Measurements from ENCODE around the gene CREBRF.
"Not testable (repeated sequence)": the region's sequence is repeated elsewhere in the genome, so short reads cannot be mapped to it uniquely, and the experiment has no call there.

The CREBRF gene

DNA sequence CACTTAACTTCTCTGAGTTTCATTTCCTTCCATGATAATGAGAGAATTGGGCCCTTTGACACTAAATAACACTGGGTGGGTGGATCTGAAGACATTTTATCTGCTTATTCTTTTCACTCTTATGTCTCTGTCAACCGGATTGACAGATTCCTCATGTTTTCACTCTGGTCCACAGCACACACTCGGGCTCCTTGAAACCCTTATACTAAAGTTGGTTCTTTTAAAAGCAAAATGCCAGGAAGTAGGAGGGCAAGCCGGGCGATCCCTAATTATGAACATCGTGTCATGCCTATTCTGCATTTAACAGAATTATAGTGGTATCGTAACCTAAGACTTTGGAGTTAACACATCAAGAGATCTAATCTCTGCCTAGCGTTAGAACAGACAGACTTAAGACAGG lies 28.2 kb upstream of the CREBRF start:
- no peak overlapping the region for H3K4me3 Mint-ChIP-seq
- H3K27ac Mint-ChIP-seq: no peak overlapping the region
- no peaks in the 10 kb centered on the region for H3K9me3 Mint-ChIP-seq
- no peak for DNase-seq
- H3K4me1 Mint-ChIP-seq: no peaks in the 10 kb centered on the region
- H3K27me3 Mint-ChIP-seq: no peaks in the 10 kb centered on the region
- no peak for ATAC-seq

DNA sequence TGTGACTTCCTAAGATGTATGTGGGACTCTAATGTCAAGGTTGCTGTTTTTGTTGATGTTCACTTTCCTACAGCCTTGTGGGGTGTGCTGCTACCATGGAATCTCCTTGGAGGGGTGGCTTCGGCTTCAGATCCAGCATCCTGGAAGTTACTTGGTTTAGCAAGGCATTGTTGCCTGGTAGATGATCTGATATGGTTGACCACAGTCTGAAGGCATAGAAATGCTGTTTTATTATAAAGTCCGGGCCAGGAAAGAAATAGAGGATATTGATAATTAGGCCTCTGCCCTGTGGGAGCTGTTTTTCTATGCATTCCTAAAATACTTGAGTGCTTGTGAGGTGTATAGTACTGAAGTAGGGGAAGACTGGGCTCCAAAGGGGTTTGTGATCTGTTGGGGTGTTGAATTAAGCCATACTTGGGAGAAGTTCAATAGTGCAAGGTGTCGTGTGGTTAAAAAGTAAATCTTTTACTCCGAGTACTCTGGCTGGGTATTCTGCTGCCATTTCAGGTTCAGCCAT lies 27.3 kb upstream of the CREBRF start:
- Mint-ChIP-seq H3K27me3 (no peaks in the 10 kb centered on the region), H3K4me3 (no peak overlapping the region), H3K4me1 (peaks cover 8% of the 10 kb centered on the region), H3K9me3 (no peaks in the 10 kb centered on the region), H3K27ac (no peak overlapping the region)
- no peak for DNase-seq
- no peak for ATAC-seq

DNA sequence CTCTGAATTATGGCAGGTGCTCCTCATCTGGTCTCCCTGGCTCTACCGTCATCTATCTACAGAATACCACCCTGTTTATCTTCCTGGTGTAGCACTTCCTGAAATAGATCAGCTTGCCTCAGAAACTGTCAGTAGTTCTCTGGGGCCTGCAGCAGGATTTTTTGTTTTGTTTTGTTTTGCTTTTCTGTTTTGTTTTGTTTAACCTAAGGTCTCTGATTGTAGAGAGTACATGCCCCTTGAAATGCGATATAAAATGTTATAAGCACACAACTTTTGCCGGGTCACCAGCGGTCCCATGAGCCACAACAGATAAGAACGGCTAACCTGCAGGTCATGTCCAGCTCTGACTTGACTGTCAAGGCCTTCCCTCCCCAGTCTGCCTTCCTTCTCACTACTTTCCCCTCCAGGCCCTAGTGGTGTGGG lies 26.6 kb upstream of the CREBRF start:
- Mint-ChIP-seq H3K27me3 (no peaks in the 10 kb centered on the region), H3K4me3 (no peak overlapping the region), H3K4me1 (peaks cover 15% of the 10 kb centered on the region), H3K9me3 (no peaks in the 10 kb centered on the region), H3K27ac (no peak overlapping the region)
- ATAC-seq (no peak), DNase-seq (no peak)

DNA sequence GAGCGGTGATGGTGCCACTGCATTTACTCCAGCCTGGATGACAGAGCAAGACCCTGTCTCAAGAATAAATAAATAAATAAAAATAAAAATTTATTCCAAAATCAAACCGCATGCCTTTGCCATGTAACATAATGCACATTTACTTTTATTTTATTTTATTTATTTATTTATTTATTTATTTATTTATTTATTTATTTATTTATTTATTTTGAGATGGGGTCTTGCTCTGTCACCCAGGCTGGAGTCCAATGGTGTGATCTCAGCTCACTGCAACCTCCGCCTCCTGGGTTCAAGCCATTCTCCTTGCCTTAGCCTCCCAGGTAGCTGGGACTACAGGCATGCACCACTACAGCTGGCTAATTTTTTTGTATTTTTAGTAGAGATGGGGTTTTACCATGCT lies 24.1 kb upstream of the CREBRF start:
- not testable (repeated sequence) for H3K4me3 Mint-ChIP-seq, H3K27me3 Mint-ChIP-seq, H3K9me3 Mint-ChIP-seq, H3K27ac Mint-ChIP-seq, ATAC-seq, DNase-seq
- H3K4me1 Mint-ChIP-seq: peaks cover 41% of the 10 kb centered on the region

DNA sequence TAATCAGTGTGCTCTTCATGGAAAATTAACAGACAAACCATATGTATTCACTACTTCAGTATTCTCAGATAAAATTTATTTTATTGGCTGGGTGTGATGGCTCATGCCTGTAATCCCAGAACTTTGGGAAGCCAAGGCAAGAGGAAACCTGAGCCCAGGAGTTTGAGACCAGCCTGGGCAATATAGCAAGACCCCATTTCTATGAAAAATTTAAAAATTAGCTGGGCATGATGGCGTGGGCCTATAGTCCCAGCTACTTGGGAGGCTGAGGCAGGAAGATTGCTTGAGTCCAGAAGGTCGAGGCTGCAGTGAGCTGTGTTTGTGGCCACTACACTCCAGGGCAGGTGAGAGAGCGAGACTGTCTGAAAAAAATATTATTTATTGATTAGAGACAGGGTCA lies 23.4 kb upstream of the CREBRF start:
- Mint-ChIP-seq H3K4me1 (peaks cover 43% of the 10 kb centered on the region), H3K9me3 (no peaks in the 10 kb centered on the region), H3K27ac (peak overlapping the region; percentile 40 to 60), H3K27me3 (no peaks in the 10 kb centered on the region), H3K4me3 (no peak overlapping the region)
- no peak for DNase-seq
- no peak for ATAC-seq

DNA sequence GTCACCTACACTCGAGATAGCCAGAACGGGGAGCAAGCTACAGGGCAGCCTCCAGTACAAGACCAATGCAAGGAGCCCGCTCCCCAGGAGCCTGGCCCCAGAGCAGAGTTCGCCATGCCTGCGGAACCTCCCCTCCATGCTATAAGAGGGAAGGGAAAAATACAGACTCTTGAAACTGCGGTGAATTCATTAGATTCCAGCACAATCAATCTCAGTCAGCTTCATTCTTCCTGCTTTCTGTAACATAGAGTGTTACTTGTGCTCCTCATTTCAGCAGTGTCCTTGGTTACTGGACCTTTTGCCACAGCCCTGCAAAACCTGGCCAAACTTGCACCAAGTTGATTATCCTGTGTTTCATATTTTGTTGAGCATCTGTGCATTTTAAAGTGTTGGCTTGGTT lies 22.2 kb upstream of the CREBRF start:
- no peak overlapping the region for H3K27ac Mint-ChIP-seq
- no peaks in the 10 kb centered on the region for H3K27me3 Mint-ChIP-seq
- peaks cover 46% of the 10 kb centered on the region for H3K4me1 Mint-ChIP-seq
- DNase-seq (no peak), ATAC-seq (no peak)
- H3K9me3 Mint-ChIP-seq: no peaks in the 10 kb centered on the region
- H3K4me3 Mint-ChIP-seq: no peak overlapping the region

DNA sequence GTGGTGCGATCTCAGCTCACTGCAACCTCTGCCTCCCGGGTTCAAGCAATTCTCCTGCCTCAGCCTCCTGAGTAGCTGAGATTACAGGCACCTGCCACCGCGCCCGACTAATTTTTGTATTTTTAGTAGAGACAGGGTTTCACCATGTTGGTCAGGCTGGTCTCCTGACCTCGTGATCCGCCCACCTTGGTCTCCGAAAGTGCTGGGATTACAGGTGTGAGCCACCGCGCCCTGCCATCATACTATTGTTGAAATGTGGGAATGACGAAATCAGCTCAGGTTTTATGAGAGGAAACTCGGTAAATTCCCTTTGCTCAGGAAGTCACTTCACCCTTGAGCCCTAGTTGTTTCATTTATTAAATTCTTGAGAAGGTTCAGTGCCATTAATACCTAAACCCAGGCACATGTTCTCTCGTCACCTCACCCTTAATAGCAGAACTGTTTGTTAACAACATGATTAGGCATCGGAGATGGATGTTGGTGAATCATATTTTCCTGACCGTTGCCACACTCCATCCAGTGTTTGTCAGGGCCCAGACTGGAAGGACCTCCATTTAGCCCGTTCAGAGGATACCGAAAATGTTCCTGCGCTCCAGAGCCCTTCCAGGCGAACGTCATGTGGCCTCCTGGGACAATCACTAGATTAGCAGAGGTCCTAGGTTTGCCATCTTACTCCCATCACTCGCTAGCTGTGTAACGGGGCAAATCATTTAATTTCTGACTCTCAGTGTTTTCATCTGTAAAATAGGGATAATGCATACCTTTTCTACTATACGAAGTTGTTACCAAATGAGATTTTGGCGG lies 20.0 kb upstream of the CREBRF start:
- Mint-ChIP-seq H3K9me3 (no peaks in the 10 kb centered on the region), H3K4me1 (peaks cover 64% of the 10 kb centered on the region), H3K27ac (peak overlapping the region; percentile 85), H3K4me3 (peak overlapping the region; percentile 61 to 77), H3K27me3 (no peaks in the 10 kb centered on the region)
- peak; percentile 68 for ATAC-seq
- DNase-seq: peak in 1 of 2 donors; percentile 68

DNA sequence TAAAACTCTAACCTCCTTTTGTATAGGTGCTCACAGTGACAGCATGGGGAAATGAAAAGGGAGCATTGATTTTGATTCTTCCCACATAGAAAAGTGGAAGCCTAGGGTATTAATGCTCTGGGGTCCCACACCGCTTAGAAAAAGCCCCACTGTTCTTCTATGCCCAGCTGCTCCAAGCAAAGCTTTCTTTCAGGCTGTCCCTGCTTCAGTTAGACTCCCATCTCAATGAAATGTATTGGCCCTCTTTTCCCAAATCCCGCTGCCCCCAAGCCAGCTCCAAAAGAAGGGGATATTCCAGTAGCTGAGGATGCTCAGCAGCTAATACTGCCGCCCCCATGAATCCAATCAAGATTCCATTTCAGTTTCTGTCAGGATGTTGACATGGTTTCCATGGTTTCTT lies 17.0 kb upstream of the CREBRF start:
- no peak for ATAC-seq
- no peak overlapping the region for H3K4me3 Mint-ChIP-seq
- H3K4me1 Mint-ChIP-seq: peaks cover 52% of the 10 kb centered on the region
- H3K27me3 Mint-ChIP-seq: no peaks in the 10 kb centered on the region
- H3K9me3 Mint-ChIP-seq: no peaks in the 10 kb centered on the region
- H3K27ac Mint-ChIP-seq: peak overlapping the region; percentile 34 to 67
- DNase-seq: no peak

DNA sequence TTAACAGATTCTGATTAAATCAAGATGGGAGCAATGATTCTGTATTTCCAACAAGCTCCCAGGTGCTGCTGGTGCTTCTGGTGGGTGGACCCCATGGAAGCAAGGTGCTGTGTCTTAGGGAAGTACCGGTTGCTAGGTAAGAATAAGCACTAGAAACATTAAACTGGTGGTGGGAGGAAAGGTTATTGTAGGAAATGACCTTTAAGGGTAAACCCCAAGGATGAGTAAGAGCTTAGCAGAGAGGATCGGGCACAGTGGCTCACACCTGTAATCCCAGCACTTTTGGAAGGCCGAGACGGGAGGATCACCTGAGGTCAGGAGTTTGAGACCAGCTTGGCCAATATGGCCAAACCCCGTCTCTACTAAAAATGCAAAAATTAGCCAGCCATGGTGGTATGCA lies 16.2 kb upstream of the CREBRF start:
- ATAC-seq (no peak), DNase-seq (no peak)
- Mint-ChIP-seq H3K27ac (peak overlapping the region in 1 of 2 donors; percentile 11), H3K4me3 (no peak overlapping the region), H3K27me3 (no peaks in the 10 kb centered on the region), H3K9me3 (no peaks in the 10 kb centered on the region), H3K4me1 (peaks cover 44% of the 10 kb centered on the region)

DNA sequence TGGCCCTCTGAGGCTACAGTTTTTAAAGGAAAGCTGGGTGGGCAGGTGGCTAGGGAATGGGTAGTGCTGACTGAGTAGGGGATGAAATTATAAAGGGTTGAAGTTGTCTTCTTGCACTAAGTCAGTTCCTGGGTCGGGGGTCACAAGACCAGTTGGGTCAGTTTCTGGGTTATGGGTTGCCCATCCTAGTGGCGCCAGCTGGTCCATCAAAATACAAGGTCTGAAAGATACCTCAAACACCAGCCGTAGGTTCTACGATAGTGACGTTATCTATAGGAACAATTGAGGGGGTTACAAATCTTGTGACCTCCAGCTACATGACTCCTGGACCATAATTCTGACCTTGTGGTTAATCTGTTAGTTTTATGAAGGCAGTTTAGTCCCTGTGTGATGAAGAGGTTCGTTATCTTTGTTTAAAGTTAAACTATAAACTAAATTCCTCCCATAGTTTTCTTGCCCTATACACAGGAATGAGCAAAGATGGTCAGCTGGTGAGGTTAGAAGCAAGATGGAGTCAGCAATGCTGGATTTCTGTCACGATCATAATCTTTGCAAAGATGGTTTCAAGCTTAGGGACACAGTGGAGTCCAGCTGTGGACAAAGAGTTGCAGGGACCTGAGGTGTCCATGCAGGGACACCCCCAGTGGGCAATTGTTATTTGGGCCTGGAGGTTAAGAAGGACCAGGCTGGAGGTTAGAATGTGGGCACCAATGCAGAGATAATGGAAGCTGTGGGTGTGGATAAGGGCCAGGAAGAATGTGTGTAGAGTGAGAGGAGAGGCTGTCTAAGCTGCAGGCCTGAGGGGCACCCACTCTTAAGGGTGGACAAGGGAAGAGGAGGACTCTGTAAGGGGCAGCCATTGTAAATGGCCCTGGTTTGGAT lies 14.0 kb upstream of the CREBRF start:
- Mint-ChIP-seq H3K27ac (peak overlapping the region in 1 of 2 donors; percentile 19), H3K9me3 (no peaks in the 10 kb centered on the region), H3K27me3 (no peaks in the 10 kb centered on the region), H3K4me3 (no peak overlapping the region), H3K4me1 (peaks cover 23% of the 10 kb centered on the region)
- ATAC-seq (no peak), DNase-seq (no peak)

DNA sequence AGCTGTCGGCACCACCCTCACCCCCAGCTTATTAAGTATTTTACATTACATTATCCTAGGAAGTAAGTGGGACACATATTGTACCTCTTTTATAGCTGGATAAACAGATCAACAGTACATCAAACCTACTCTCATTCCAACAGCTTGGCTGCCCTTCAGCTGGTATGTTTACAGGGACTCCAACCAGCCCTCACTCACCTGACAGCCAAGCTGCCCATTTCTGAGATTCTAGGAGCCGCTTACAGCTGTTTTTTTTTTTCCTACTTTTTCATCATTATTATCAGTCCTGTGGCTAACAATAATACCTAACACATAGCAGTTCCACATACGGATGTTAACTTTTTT lies 13.4 kb upstream of the CREBRF start:
- Mint-ChIP-seq H3K27ac (no peak overlapping the region), H3K4me3 (no peak overlapping the region), H3K27me3 (no peaks in the 10 kb centered on the region), H3K9me3 (no peaks in the 10 kb centered on the region), H3K4me1 (peaks cover 20% of the 10 kb centered on the region)
- ATAC-seq (no peak), DNase-seq (no peak)

DNA sequence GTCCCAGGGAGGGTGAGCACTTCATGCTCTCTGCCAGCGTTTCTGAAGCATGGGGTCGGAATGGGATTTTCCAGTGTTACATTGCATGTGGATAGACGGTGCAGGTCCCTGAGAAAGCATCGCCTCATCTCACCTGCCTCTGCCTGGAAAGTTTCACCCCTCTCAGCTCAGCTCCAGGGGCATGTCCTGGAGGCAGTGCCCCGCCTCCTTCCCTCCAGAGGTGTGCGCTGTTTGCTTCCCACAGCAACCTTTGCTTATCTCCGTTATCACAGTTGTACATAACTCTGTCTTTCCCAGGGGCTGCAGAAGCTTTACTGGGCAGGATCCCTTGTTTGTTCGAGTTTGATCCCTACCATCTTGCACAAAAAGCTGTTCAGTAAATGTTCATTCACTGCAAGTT lies 10.7 kb upstream of the CREBRF start:
- Mint-ChIP-seq H3K27ac (no peak overlapping the region), H3K4me3 (no peak overlapping the region), H3K4me1 (peaks cover 2% of the 10 kb centered on the region), H3K27me3 (no peaks in the 10 kb centered on the region), H3K9me3 (no peaks in the 10 kb centered on the region)
- ATAC-seq: no peak
- DNase-seq: no peak

DNA sequence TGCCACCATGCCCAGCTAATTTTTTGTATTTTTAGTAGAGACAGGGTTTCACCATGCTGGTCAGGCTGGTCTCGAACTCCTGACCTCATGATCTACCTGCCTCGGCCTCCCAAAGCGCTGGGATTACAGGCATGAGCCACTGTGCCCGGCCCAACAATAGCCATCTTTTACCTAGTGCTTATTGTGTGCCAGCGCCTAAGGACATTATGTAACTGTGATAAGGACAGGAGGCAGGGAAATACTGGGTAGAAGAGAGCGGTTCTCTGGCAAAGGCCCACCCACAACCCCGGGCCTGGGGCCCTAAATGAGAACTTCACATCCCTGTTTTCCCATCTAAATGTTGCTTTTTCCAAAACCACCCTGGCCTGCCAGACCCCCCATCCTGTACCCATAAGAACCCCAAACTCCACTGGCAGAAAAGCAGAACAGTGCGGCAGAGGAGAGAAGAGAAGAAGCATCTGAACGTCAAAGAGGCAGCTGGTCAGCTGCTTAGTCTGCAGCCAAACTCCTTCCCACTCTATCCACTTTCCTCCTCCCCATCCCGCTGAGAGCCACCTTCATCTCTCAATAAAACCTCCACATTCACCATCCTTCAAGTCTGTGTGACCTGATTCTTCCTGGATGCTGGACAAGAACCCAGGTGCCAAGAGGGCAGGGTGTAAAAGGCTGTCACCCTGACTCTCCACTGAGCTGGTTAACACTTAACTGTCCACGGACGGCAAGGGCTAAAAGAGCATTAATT lies 8.9 kb upstream of the CREBRF start:
- H3K27ac Mint-ChIP-seq, H3K9me3 Mint-ChIP-seq: not testable (repeated sequence)

DNA sequence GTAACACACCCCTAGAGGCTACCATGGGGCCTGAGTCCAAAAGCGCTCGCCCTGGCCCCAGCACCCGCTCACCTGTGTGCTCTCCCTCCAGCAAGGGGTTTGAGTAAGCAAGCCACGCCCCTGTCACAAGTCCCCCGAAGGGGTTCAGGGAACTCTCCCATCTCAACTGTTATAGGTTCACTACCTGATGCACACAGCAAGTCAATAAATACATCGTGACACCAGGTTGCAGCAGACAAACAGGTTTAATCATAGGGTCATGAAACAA lies 8.4 kb upstream of the CREBRF start:
- peak overlapping the region in 1 of 2 donors; percentile 19 for H3K27ac Mint-ChIP-seq
- H3K9me3 Mint-ChIP-seq: no peaks in the 10 kb centered on the region
- DNase-seq (no peak), ATAC-seq (no peak)
- peaks cover 7% of the 10 kb centered on the region for H3K4me1 Mint-ChIP-seq
- no peak overlapping the region for H3K4me3 Mint-ChIP-seq
- H3K27me3 Mint-ChIP-seq: no peaks in the 10 kb centered on the region

More for the DNA sequence above, 8.9 kb upstream of the CREBRF start:
- H3K4me1 Mint-ChIP-seq, H3K4me3 Mint-ChIP-seq, H3K27me3 Mint-ChIP-seq, DNase-seq, ATAC-seq: not testable (repeated sequence)

DNA sequence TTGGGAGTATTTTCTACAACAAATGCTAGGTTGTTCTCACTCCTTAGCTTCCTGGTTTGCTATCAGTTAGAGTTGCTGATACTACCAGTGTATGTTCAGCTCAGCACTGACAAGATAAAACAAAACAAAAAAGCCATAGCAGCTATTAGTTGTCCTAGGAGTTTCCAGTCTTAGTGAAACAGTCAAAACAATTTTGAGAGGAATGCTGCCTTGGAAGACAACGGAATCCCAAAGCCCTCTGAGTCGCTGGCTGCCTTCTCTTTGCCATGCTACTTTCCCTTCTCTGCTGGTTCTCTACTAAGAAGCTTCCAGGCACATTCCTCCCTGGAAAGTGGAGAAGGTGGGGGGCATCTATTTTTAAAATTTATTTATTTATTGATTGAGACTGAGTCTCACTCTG lies 5.4 kb upstream of the CREBRF start:
- DNase-seq (no peak), ATAC-seq (no peak)
- H3K4me1 Mint-ChIP-seq: peaks cover 35% of the 10 kb centered on the region
- H3K27ac Mint-ChIP-seq: peak overlapping the region in 1 of 2 donors; percentile 52
- H3K4me3 Mint-ChIP-seq: no peak overlapping the region
- H3K9me3 Mint-ChIP-seq: no peaks in the 10 kb centered on the region
- H3K27me3 Mint-ChIP-seq: no peaks in the 10 kb centered on the region

DNA sequence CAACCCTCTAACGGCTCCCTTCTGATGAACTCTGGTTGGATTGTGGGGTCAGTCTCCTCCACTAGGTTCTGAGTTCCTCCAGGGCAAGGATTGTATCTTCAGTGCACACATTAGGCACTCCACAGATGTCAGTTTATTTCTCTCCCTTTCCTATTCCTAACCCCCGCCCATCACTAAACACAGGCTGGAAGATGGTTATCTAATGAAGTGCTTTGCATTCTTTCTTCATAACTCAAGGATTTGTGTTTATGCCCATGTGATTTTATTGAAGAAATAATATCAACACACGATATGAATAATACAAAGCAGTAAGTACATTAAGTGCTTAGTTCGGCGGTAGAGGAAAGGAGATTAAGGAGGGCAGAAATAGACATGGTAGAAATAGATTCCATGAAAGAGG lies 4.4 kb upstream of the CREBRF start:
- DNase-seq (no peak), ATAC-seq (no peak)
- H3K4me3 Mint-ChIP-seq: no peak overlapping the region
- no peaks in the 10 kb centered on the region for H3K27me3 Mint-ChIP-seq
- H3K27ac Mint-ChIP-seq: no peak overlapping the region
- no peaks in the 10 kb centered on the region for H3K9me3 Mint-ChIP-seq
- peaks cover 37% of the 10 kb centered on the region for H3K4me1 Mint-ChIP-seq
